DMS153 treated with DMSO at 0.1 percent for 48 hours (cell line): Measurements from ENCODE around the gene OR4C11.

ENCODE experiments used
- DNase-seq: peaks from one replicate; lab custom pipeline; 2025; ENCODE audit not compliant: unreplicated experiment; lab: John Stamatoyannopoulos, UW

OR4C11 gene, protein sequence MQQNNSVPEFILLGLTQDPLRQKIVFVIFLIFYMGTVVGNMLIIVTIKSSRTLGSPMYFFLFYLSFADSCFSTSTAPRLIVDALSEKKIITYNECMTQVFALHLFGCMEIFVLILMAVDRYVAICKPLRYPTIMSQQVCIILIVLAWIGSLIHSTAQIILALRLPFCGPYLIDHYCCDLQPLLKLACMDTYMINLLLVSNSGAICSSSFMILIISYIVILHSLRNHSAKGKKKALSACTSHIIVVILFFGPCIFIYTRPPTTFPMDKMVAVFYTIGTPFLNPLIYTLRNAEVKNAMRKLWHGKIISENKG

DNA sequence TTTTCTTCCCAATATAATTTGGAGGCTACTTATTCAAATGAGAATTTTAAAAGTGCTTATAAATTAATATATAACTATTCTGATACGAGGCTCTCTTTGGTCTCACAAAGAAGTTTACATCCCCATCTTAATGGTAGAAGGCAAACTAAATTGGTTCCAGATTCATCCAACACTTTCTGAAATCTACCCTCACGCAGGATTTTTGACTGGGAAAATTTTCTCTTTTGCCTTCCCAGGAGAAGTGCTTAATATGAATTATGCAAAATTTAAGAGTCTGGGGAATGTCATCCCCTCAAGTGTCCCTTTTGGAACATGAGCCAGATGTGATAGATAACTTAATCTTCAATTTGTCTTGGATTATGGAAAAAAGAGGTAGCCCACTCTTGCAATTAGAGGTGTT, at the start of gene OR4C11:
TSS of gene OR4C11 (minus strand) at position 101 of the 400 bp plus-strand sequence. CDS start 3,272 bp downstream, outside the sequence.
- DNase-seq = no peak

DNA sequence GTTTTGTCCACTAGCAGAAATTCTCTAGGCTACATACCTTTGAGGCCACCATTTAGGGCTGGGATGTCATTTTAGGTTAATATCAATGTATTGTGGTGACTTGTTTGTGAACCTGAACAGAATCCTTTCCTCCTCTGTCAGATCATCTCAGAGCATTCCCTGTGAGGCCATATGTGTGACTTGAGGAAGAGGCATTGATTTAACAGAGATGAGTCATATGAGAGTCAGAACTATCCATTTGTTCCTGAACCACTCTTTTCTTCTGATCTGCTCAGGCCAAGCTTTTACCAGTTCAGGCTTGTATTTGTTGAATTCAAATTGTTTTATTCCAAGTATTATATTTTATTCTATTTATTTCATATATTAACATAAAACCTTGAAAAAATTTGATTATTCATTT, 47.7 kb upstream of the OR4C11 start:
- no peak for DNase-seq

DNA sequence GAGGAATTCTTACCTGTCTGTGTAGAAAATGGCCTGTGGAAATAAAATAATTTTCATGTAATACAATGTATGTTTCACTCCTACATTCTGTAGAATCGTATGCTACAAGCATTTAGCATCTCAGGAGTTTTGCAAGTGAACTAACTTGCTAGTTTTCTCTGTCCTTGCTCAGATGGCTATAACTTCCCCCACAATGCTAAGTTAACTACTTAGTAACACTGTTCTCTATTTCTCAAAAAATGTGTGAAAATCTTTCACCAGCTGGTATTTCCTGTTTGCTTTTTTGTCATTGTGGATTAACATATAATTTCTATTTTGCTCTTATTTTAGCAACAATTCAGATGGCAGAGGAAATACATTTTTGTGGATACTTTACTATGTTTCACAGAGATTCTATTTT, 45.1 kb upstream of the OR4C11 start:
- no peak for DNase-seq

DNA sequence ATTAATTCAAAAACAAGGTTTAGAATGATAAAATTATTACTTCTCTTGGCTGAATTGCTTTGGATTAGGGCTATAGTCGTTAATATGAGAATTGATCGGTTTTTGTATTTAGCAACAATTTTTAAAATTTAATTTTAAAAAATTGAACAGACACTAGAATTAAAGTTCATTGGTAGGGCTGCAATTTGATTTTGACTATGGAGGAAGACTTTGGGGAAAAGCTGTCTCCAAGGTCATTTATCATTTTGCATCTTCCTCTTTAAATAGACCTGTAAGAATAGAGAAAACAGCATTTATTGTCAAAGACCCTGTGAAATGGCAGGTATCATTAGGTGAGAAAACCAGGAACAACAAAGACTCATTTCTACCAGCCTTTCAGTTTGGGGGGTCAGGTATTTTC, 40.6 kb upstream of the OR4C11 start, which contains the start of gene OR4S2:
TSS of gene OR4S2 (plus strand) at position 301 of the 400 bp plus-strand sequence. CDS start 2,577 bp downstream, outside the sequence.
- DNase-seq = no peak

DNA sequence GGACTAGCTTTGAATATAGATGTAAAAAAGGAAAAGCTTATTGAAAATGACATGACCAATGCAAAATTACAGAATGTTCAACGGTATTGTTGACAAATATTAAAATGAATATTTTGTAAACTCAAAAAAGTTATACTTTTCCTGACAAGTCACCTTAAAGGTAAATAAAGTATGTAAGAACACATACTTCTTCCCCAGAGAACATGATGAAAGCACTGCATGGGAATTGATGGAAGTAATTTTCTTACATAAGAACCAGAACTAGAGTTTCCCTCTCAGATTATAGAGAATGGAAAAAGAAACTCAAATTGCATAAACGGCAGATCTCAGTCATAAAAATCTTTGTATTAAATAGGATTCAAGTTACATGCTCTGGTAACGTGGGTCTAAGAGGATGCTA, 27.4 kb upstream of the OR4C11 start, which contains the start of gene OR4P4:
TSS of gene OR4P4 (plus strand) at position 301 of the 400 bp plus-strand sequence.
- no peak for DNase-seq

DNA sequence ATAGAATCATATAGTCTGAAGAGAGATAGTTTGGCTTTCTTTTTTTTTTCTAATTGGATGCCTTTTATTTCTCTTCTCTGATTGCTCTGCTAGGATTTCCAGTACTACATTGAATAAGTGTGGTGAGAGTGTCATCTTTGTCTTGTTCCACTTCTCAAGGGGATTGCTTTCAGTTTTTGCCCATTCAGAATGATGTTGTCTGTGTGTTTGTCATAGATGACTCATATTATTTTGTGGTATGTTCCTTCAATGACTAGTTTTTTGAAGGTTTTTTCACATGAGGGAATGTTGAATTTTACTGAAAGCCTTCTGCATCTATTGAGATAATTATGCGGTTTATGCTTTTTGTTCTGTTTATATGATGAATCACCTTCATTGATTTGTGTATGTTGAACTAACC, 17.1 kb upstream of the OR4C11 start:
- DNase-seq = no peak

DNA sequence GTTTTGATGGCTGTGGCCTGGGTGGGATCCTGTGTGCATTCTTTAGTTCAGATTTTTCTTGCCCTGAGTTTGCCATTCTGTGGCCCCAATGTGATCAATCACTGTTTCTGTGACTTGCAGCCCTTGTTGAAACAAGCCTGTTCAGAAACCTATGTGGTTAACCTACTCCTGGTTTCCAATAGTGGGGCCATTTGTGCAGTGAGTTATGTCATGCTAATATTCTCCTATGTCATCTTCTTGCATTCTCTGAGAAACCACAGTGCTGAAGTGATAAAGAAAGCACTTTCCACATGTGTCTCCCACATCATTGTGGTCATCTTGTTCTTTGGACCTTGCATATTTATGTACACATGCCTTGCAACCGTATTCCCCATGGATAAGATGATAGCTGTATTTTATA, 34.9 kb downstream of the OR4C11 start:
- DNase-seq = no peak

DNA sequence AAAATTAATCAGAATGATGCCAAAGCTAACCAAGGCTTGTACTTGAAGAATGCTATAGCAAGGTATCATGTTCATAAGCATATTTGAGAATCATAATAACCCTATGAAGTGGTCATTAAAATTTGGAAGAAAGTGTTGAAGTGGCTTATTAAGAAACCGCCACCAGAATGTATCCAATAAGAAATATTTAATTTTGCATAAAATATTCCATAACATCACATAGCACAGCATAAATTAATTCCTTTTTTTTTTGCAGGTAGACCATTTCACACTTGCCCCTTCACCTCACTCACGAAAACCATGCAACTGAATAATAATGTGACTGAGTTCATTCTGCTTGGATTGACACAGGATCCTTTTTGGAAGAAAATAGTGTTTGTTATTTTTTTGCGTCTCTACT, 35.6 kb downstream of the OR4C11 start, which contains the start of gene OR4C16:
TSS of gene OR4C16 (plus strand) at position 301 of the 400 bp plus-strand sequence. CDS start at position 301, 0 bp downstream.
- no peak for DNase-seq

DNA sequence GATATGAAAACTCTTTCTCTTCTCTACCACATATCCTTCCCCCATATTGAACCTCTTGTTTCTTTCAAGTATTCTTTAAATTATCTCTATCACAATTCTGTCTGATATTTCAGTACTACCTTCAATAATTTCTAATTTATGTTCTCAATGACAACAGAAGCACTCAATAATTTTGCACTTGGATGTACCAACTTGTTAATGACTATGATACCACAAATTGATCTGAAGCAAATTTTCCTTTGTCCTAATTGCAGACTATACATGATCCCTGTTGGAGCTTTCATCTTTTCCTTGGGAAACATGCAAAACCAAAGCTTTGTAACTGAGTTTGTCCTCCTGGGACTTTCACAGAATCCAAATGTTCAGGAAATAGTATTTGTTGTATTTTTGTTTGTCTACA, 53.3 kb downstream of the OR4C11 start, which contains the start of gene OR4C15:
TSS of gene OR4C15 (plus strand) at position 301 of the 400 bp plus-strand sequence. CDS start at position 301, 0 bp downstream.
- no peak for DNase-seq
